Gastrocnemius medialis (tissue), 4 donors: Measurements from ENCODE around the gene ITGB2.

Experiments
- POLR2A ChIP-seq, 2 donors: fragments of 450-650 bp; IDR thresholded peaks; one replicate each; pipeline ENCODE4 v1.6.1; 2017; ENCODE audit warnings: antibody characterized with exemption in 2 of 2, mild to moderate bottlenecking in 2 of 2, moderate library complexity in 2 of 2
- TF ChIP-seq, protein P1 (sequence below), 5 experiments: fragments of 450-650 bp in 3 of 5; fragments of 200-600 bp in 2 of 5; sonication (generic) in 2 of 5; IDR thresholded peaks in 4 of 5; conservative IDR thresholded peaks in 1 of 5; 1 replicate in 4 of 5; 2 replicates in 1 of 5; pipeline ENCODE4 v1.5.1; 2016 to 2019; ENCODE audit warnings: antibody characterized with exemption in 5 of 5, mild to moderate bottlenecking in 3 of 5, moderate library complexity in 3 of 5

DNA sequence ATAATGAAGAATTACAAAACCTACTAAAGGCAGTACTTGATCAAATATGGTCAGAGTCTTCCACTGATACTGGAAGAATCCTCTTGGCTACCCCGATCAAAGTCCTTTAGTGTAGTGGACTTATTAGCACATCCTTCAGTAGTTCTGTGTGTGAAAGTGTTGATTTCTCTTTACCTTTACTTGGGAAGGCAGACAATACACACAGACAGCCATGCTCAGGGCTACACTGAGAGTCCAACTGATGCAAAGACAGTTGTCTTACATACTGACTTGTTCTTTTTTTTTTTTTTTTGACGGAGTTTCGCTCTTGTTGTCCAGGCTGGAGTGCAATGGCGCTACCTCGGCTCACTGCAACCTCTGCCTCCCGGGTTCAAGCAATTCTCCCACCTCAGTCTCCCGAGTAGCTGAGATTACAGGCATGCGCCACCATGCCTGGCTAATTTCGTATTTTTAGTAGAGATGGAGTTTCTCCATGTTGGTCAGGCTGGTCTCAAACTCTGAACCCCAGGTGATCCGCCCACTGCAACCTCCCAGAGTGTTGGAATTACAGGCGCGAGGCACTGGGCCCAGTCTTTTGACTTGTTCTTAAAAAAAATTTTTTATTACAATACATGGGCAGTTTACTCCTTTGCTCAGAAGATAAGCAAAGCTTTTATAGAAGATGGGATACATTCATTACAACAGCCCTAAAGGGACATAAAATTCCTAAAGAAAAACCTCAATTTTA is 43.7 kb downstream of the ITGB2 start:
- no peak for TF ChIP-seq POLR2A (IDR thresholded peaks at IDR 0.05)
- TF ChIP-seq, protein P1, sequence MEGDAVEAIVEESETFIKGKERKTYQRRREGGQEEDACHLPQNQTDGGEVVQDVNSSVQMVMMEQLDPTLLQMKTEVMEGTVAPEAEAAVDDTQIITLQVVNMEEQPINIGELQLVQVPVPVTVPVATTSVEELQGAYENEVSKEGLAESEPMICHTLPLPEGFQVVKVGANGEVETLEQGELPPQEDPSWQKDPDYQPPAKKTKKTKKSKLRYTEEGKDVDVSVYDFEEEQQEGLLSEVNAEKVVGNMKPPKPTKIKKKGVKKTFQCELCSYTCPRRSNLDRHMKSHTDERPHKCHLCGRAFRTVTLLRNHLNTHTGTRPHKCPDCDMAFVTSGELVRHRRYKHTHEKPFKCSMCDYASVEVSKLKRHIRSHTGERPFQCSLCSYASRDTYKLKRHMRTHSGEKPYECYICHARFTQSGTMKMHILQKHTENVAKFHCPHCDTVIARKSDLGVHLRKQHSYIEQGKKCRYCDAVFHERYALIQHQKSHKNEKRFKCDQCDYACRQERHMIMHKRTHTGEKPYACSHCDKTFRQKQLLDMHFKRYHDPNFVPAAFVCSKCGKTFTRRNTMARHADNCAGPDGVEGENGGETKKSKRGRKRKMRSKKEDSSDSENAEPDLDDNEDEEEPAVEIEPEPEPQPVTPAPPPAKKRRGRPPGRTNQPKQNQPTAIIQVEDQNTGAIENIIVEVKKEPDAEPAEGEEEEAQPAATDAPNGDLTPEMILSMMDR (IDR thresholded peaks at IDR 0.05 in 4 of 5, conservative IDR thresholded peaks at IDR 0.05 in 1 of 5) = no peak
